Colon (tissue), 2 donors: ENCODE measurements around the gene LGALS3.

ENCODE experiments used
- FAIRE-seq: peaks from 2 replicates; lab custom pipeline; 2012; peaks lifted over from hg19 to GRCh38; lab: Jason Lieb, UNC
- donor health status: control.
- donor health status: control.

The LGALS3 gene

GRCh38 chr14:55191203-55192053 lies 62.4 kb downstream of the LGALS3 start, which contains the start of gene DLGAP5:
DLGAP5 (minus strand) TSS chr14:55191585; CDS start chr14:55189179, 2,406 bp downstream.
- no peak for FAIRE-seq

GRCh38 chr14:55192054-55192621 lies 63.1 kb downstream of the LGALS3 start:
- FAIRE-seq, result no peak

GRCh38 chr14:55194656-55195355 lies 65.8 kb downstream of the LGALS3 start:
- FAIRE-seq, result no peak
